LoVo (cell line): ENCODE data around the gene VHLL.

Experiments used
- DNase-seq: peaks from one replicate; pipeline ENCODE4 v3.0.0-alpha.2; 2016; ENCODE audit warnings: low spot score

The VHLL gene

GRCh38 chr1:156291226-156292061 is 7.7 kb downstream of the VHLL start:
- no peak for DNase-seq

GRCh38 chr1:156289857-156290256 is 9.2 kb downstream of the VHLL start:
- no peak for DNase-seq

DNA sequence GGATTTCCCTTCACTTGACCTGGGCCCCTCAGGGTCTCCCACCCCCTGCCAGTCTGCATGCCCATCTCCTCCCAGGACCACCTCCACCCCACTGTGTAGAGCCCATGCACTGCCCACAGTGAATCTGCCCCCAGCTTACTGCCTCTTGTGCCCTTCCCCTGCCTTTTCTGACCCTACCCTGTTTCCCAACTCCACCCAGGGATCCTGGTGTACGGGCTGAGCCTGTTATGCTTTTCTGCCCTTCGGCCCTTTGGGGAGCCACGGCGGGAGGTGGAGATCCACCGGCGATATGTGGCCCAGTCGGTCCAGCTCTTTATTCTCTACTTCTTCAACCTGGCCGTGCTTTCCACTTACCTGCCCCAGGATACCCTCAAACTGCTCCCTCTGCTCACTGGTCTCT is 13.0 kb downstream of the VHLL start:
- DNase-seq = no peak

DNA sequence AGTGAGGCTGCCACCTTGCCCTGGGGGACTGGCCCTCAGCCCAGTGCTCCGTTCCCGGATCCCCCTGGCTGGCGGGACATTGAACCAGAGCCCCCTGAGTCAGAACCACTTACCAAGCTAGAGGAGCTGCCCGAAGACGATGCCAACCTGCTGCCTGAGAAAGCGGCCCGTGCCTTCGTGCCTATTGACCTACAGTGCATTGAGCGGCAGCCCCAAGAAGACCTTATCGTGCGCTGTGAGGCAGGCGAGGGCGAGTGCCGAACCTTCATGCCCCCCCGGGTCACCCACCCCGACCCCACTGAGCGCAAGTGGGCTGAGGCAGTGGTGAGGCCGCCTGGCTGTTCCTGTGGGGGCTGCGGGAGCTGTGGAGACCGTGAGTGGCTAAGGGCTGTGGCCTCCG is 13.7 kb downstream of the VHLL start:
- DNase-seq = no peak

- DNase-seq = no peak
These were observed 14.3 kb downstream of the VHLL start for GRCh38 chr1:156284757-156285156.

GRCh38 chr1:156284112-156284511 is 15.0 kb downstream of the VHLL start, which contains the start of gene TMEM79:
TMEM79 (plus strand) TSS chr1:156284325; CDS start chr1:156285227, 902 bp downstream.
- DNase-seq = no peak

DNA sequence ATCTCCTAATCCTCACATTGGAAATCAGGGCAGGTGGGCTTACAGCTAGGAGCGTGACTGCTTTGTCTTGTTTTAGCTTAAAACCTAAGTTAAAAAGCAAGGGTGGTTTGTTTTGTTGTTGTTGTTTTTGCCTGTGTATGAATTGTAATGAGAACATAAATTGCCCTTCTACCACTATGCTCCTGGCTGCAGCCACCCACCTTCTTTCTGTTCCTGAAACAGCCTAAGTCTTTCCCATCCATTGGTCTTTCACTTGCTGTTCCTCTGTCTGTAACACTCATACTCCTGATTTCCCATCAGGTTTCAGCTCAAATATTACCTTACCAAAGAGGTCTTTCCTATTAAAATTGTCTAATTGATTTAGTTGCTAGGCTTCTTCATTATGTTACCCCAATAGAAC is 15.6 kb downstream of the VHLL start:
- DNase-seq = no peak

- peak; percentile 98 for DNase-seq
These were observed 16.5 kb downstream of the VHLL start, which contains the start of gene SMG5 for GRCh38 chr1:156282479-156283222. SMG5 (minus strand) TSS chr1:156282825; CDS start chr1:156282680, 145 bp downstream.

- DNase-seq = peak; percentile 70
These were observed 17.2 kb downstream of the VHLL start for GRCh38 chr1:156281693-156282478.

GRCh38 chr1:156281281-156281680 is 17.8 kb downstream of the VHLL start:
- no peak for DNase-seq

DNA sequence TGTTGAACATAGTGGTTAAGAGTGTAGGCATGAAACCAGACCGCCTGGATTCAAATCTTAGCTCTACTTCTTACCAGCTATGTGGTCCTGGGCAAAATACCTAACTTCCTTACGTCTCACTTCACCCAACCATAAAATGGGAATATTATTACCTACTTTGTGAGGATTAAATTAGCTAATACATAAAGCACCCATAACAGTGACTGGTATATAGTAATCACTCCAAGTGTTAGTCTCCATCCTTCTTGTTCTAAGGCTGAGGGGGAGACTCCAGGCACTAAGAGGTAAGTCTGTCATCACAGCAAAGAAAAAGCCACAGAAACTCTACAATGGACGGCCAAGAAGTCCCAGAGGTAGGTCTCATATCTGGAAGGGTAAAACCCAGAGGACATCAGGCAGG is 19.3 kb downstream of the VHLL start:
- DNase-seq = no peak

DNA sequence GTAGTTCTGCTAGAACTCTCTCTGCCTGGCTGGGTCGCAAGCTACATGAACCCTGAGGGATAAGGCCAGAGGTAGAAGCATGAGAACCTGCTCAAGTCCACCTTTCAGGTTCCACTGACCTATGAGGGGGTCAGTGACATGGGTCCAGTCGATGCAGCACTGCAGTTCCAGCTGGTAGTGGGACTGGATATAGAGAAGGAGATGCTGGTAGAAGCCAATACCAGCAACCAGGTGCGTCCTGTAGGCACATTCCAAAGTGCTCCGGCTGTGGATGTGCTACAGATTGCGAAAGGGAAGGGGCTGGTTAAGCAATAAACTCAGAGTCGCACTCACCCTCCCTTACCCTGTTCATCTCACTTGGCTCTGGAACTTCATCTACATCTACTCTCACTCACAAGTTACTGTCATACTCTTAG is 22.1 kb downstream of the VHLL start:
- no peak for DNase-seq

DNA sequence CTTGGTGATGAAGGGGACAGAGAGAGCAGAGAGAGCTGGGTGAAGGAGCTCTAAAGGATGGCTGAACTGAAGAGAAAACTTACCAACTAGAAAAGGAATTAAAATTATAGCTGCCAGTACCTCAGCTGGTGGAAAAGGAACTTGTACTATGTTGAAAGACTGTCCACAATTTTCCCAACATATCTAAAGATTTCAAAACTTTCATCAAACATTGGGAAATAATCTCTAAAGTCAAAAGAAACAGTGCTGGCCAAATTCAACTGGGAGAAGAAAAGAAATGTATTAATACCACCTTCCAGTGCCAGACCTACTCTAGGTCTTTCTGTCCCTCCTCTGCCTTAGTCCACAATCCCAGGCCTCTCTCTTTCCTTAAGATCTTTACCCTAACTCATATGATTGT is 22.6 kb downstream of the VHLL start:
- no peak for DNase-seq

DNA sequence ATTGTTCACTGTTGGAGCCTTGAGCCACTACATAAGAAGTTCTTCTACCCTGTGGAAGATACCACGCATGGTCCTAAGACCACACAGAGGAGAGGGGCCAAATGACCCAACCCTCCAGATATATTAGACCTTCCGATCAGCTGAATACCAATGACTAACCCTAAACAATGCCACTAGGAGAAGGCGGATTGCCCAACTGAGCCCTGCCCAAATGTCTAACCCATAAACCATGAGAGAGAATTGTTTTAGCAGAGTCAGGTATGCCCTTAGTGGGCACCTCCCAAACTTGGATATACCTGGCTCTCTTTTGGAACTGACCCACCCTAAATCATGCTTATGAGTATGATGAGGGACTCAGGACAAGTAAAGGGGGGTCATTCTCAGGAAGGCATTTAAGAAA is 28.8 kb downstream of the VHLL start:
- no peak for DNase-seq

- no peak for DNase-seq
These were observed 30.8 kb downstream of the VHLL start for GRCh38 chr1:156268336-156268735.

DNA sequence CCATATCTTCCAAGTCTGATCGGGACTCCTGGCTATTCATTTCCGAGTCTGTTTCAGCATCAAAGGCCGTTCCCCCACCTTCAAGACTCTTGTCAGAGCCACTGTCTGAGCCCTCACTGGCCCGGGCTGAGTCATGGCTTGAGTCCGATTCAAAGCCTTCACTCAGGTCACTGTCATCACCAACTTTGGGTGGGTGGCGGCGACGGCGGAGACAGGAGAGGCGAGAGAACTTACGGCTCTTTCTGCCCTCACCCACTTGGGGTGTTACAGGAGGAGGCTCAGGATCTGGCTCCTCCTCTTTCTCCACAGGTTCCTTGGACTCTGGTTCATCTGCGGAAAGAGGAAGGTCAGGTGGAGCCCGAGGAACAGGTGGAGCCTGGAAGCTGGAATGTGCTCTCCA is 33.1 kb downstream of the VHLL start:
- no peak for DNase-seq

DNA sequence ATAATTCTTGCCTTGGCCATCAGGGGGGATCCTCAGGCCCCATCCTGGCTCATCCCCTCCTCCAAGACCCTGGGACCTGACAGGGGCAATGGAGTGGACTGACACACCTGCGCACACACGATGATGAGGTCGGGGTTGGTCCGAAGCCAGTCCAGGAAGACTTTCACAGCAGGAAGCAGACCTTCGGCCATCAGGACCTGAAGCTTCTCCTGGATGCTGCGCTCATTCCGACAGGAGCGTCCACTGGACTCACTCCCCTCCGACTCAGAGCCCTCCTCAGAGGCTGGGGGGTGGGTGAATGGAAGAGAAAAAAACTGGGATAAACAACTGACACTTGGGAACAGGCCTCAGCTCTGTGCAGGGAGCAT is 35.8 kb downstream of the VHLL start:
- DNase-seq = no peak

DNA sequence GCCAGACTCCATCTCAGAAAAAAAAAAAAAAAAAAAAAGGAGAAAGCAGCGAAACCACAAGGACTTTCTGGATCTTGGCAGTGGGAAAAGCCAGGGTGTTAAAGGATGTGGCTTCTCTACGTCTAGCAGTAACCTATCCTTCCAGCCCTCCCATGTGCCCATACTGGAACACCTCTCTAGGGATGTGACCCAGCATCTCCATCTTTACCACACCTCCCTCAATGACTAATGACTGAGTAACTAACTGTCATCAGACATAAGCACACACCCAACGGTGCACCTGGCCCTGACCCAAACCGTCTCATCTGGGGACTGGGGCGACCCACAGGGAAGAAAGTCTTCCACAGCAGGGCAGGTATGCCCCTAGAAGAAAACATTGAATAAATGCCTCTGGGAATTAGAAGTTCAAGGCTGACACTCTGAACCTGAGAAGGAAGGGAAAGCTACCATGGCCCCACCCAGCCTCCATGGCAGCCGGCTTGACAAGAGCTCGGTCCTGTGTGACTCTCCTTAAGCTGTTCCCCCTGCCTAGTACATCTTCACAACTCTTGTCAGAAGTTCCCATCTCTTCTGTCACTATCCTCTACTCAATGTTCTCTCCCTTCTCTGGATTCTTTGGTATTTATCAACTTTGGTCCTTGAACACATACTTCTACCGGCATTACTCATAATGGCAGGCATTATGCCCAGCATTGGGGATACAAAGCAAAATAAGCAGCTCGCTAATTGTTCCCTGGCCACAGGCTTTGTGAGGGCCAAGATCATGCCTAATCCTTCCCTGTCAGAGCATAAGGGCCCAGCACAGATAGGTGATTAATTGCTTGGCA is 36.4 kb downstream of the VHLL start:
- DNase-seq = peak; percentile 31

GRCh38 chr1:156260896-156261295 is 38.2 kb downstream of the VHLL start:
- DNase-seq = no peak

GRCh38 chr1:156259805-156260204 is 39.3 kb downstream of the VHLL start:
- no peak for DNase-seq

- DNase-seq = no peak
These were observed 40.2 kb downstream of the VHLL start for GRCh38 chr1:156258859-156259258.

DNA sequence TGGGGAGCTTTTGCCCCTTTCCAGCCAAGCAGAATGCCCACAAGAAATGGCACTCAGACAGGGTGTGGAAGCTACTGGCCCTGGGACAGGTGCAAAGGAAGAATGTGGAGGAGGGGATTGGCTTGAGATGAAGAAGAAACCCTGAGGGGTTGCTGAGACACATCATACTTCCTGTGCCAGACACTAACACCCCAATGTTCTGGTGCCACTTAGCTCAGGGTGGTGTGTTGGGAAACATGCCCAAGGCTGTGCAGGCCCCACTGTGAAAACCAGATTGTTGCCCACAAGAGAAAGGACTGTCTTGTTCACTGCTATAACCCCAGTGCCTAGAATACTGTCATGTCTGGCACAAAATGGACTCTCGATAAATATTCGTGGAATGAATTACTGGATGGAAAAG is 41.4 kb downstream of the VHLL start:
- DNase-seq = no peak
